H9 (cell line): ENCODE results near the gene ODF4. TPM values are rescaled to one million over a fixed set of nuclear protein-coding genes. Genes with fewer than 3 reads are reported as not detected.

Source experiments
- DNase-seq: peaks from one replicate; pipeline ENCODE4 v3.0.0-alpha.2; 2017
- H2AFZ ChIP-seq: one replicate; pipeline ENCODE4 v1.6.1; 2013; ENCODE audit warnings: mild to moderate bottlenecking, low read length, control low read depth, moderate library complexity
- H2AK5ac ChIP-seq: 2 replicates; pipeline ENCODE4 v1.6.1; 2013; ENCODE audit warnings: low read length, control low read depth, mixed read lengths; ENCODE audit not compliant: insufficient read length
- H2BK120ac ChIP-seq: one replicate; pipeline ENCODE4 v1.6.1; 2013; ENCODE audit warnings: low read depth, mild to moderate bottlenecking, low read length, control low read depth, inconsistent platforms; ENCODE audit not compliant: poor library complexity, severe bottlenecking
- H2BK12ac ChIP-seq: 2 replicates; pipeline ENCODE4 v1.6.1; 2013; ENCODE audit warnings: low read length, control low read depth, mixed read lengths, low read depth; ENCODE audit not compliant: insufficient read length
- H2BK15ac ChIP-seq: 2 replicates; pipeline ENCODE4 v1.6.1; 2013; ENCODE audit warnings: low read depth, low read length, control low read depth
- H2BK20ac ChIP-seq: one replicate; pipeline ENCODE4 v1.6.1; 2013; ENCODE audit warnings: low read depth, mild to moderate bottlenecking, low read length, control low read depth, inconsistent platforms; ENCODE audit not compliant: poor library complexity, severe bottlenecking
- H2BK5ac ChIP-seq: 2 replicates; pipeline ENCODE4 v1.6.1; 2013; ENCODE audit warnings: low read length, control low read depth, mixed read lengths; ENCODE audit not compliant: insufficient read length
- H3K14ac ChIP-seq: 2 replicates; pipeline ENCODE4 v1.6.1; 2013; ENCODE audit warnings: low read length, control low read depth; ENCODE audit not compliant: insufficient read depth
- H3K18ac ChIP-seq: 2 replicates; pipeline ENCODE4 v1.6.1; 2013; ENCODE audit warnings: low read depth, mild to moderate bottlenecking, mixed read lengths, low read length, control low read depth; ENCODE audit not compliant: insufficient read length
- H3K23ac ChIP-seq: 2 replicates; pipeline ENCODE4 v1.6.1; 2013; ENCODE audit warnings: low read length, control low read depth, mixed read lengths, low read depth; ENCODE audit not compliant: insufficient read length
- H3K23me2 ChIP-seq: 2 replicates; pipeline ENCODE4 v1.6.1; 2013; ENCODE audit warnings: low read depth, mild to moderate bottlenecking, mixed read lengths, low read length, control low read depth; ENCODE audit not compliant: insufficient read length, poor library complexity, severe bottlenecking
- H3K27ac ChIP-seq: 2 replicates; pipeline ENCODE4 v1.5.1; 2013; ENCODE audit warnings: low read length, control low read depth, mixed read lengths, low read depth; ENCODE audit not compliant: insufficient read length
- H3K27me3 ChIP-seq: 2 replicates; pipeline ENCODE4 v1.6.1; 2013; ENCODE audit warnings: low read length, control low read depth, inconsistent platforms; ENCODE audit not compliant: insufficient read depth
- H3K4ac ChIP-seq: 2 replicates; pipeline ENCODE4 v1.6.1; 2013; ENCODE audit warnings: low read depth, mild to moderate bottlenecking, control low read depth, inconsistent platforms, low read length, moderate library complexity
- H3K4me1 ChIP-seq: 2 replicates; pipeline ENCODE4 v1.6.1; 2013; ENCODE audit warnings: low read length, control low read depth, inconsistent platforms; ENCODE audit not compliant: insufficient read depth
- H3K4me2 ChIP-seq: 2 replicates; pipeline ENCODE4 v1.6.1; 2013; ENCODE audit warnings: low read length, control low read depth, mixed read lengths; ENCODE audit not compliant: insufficient read length, insufficient read depth
- H3K56ac ChIP-seq: 2 replicates; pipeline ENCODE4 v1.6.1; 2013; ENCODE audit warnings: low read depth, mild to moderate bottlenecking, mixed read lengths, low read length, control low read depth; ENCODE audit not compliant: insufficient read length
- H3K79me1 ChIP-seq: 2 replicates; pipeline ENCODE4 v1.6.1; 2013; ENCODE audit warnings: low read depth, mild to moderate bottlenecking, moderate library complexity, low read length, control low read depth, inconsistent platforms; ENCODE audit not compliant: insufficient read depth, poor library complexity, severe bottlenecking
- H3K79me2 ChIP-seq: 2 replicates; pipeline ENCODE4 v1.6.1; 2013; ENCODE audit warnings: low read length, control low read depth, inconsistent platforms; ENCODE audit not compliant: insufficient read depth
- H3K9ac ChIP-seq: 2 replicates; pipeline ENCODE4 v1.6.1; 2013; ENCODE audit warnings: low read length, control low read depth, mixed read lengths; ENCODE audit not compliant: insufficient read length; ENCODE audit errors: extremely low read depth
- H3K9me3 ChIP-seq: one replicate; pipeline ENCODE4 v1.6.1; 2013; ENCODE audit warnings: low read depth, low read length, inconsistent platforms; ENCODE audit not compliant: control insufficient read depth
- H3T11ph ChIP-seq: one replicate; pipeline ENCODE4 v1.6.1; 2013; ENCODE audit warnings: mild to moderate bottlenecking, low read length, control low read depth, inconsistent platforms
- H4K20me1 ChIP-seq: one replicate; pipeline ENCODE4 v1.6.1; 2013; ENCODE audit not compliant: control insufficient read depth, insufficient read length, insufficient read depth
- H4K5ac ChIP-seq: 2 replicates; pipeline ENCODE4 v1.6.1; 2013; ENCODE audit warnings: low read depth, mild to moderate bottlenecking, mixed read lengths, low read length, control low read depth; ENCODE audit not compliant: insufficient read length
- H4K8ac ChIP-seq: replicated peaks from 2 replicates; pipeline ENCODE4 v1.6.1; 2013; ENCODE audit warnings: low read length, control low read depth, mixed read lengths, low read depth; ENCODE audit not compliant: insufficient read length
- H4K91ac ChIP-seq: 2 replicates; pipeline ENCODE4 v1.6.1; 2013; ENCODE audit warnings: low read depth, mild to moderate bottlenecking, moderate library complexity, mixed read lengths, low read length, control low read depth; ENCODE audit not compliant: insufficient read length
- H3K27ac Mint-ChIP-seq, 3 experiments: 2 replicates in 2 of 3; 3 replicates in 1 of 3; pipeline ENCODE4 v1.8.0; 2020 to 2021; ENCODE audit warnings: mixed read lengths in 3 of 3, mild to moderate bottlenecking in 1 of 3, moderate library complexity in 1 of 3
- H3K27me3 Mint-ChIP-seq: 2 replicates; pipeline ENCODE4 v1.8.0; 2021; ENCODE audit warnings: low read depth, mild to moderate bottlenecking, moderate library complexity, mixed read lengths
- H3K36me3 Mint-ChIP-seq, 3 experiments: 2 replicates in 2 of 3; 3 replicates in 1 of 3; pipeline ENCODE4 v1.8.0; 2020 to 2021; ENCODE audit warnings: low read depth in 3 of 3, mixed read lengths in 3 of 3; ENCODE audit not compliant: insufficient read depth in 1 of 3
- H3K4me1 Mint-ChIP-seq, 2 experiments: 2 replicates each; pipeline ENCODE4 v1.8.0; 2020; ENCODE audit warnings: mixed read lengths in 2 of 2
- H3K4me3 Mint-ChIP-seq, 2 experiments: 2 replicates in 1 of 2; 3 replicates in 1 of 2; pipeline ENCODE4 v1.8.0; 2020 to 2021; ENCODE audit warnings: mild to moderate bottlenecking in 2 of 2, mixed read lengths in 2 of 2, moderate library complexity in 1 of 2
- H3K9me3 Mint-ChIP-seq, 2 experiments: 2 replicates in 1 of 2; 3 replicates in 1 of 2; pipeline ENCODE4 v1.8.0; 2020; ENCODE audit warnings: mild to moderate bottlenecking in 2 of 2, mixed read lengths in 2 of 2, moderate library complexity in 1 of 2
- WGBS: extraction: QIAGEN DNeasy Blood & Tissue Kit; methylation state at CpG from one replicate; pipeline ENCODE4 v1.1.7; 2013; ENCODE audit warnings: missing lambda C conversion rate, low lambda C conversion rate, mixed read lengths; ENCODE audit not compliant: insufficient read length; ENCODE audit errors: extremely low coverage; 5-methylcytosine and 5-hydroxymethylcytosine counted together
- total RNA-seq: library from RNA; stranded (reverse); gene quantifications from 2 replicates; pipeline ENCODE4 v1.2.1, GENCODE V29; 2021
- TF ChIP-seq, protein P1 (sequence below): fragments of 200-600 bp; sonication (generic); conservative IDR thresholded peaks from 3 replicates; pipeline ENCODE4 v1.8.0; 2021; ENCODE audit warnings: antibody characterized with exemption, mild to moderate bottlenecking

Gene ODF4
- total RNA-seq, 1 experiment from 2014 or later = not detected

DNA sequence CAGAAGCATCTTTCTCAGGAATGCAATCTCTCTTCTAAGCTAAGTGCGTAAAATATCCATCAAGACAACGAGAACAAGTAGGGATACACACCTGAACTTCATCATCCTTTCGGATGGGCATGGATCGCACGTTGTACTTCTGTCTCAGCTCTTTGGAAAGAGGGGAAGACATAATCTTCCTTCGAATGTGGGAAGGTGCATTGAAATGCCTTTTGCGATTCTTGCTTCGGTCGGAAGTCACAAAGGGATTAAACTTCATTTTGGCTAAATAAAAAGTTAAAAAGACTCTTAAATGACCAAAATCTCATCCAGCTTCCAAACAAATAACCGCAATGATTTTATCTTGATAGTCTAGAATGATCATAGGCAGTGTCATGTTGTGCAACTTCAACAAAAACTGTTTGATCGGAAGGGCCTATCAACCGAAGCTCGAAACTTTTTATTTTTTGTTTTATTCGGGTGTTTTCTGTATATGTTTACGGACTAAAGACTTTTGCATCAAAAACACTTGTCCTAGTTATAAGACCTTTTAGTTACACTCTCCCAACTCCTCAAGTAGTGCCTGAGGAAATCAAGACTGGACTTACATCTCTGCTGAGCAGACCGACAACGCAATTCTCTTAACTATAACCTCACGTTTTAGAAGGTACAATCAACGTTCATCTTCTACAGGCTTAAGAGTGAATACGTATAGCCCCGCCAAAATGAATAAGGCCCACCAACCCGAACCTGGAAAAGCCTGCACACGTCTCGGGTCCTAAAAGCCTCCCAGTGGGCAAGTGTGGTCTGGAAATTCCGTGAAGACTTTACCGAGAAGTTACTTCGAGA lies 42.6 kb downstream of the ODF4 start:
- Histone ChIP-seq H2BK20ac (no peak overlapping the region), H4K8ac (no peak overlapping the region), H3K18ac (peak overlapping the region; percentile 63), H4K91ac (no peak overlapping the region), H3K4me1 (no peaks in the 10 kb centered on the region; the same call in 1 of the 2 replicates), H3K27ac (peak overlapping the region; percentile 20), H2BK5ac (peak overlapping the region; percentile 69), H4K20me1 (no peaks in the 10 kb centered on the region), H3K4me2 (peak overlapping the region; percentile 96), H4K5ac (no peak overlapping the region), H2AFZ (no peak overlapping the region), H3K9me3 (no peaks in the 10 kb centered on the region), H3K56ac (no peak overlapping the region), H2BK12ac (no peak overlapping the region), H3K79me1 (no peaks in the 10 kb centered on the region), H3K9ac (peak overlapping the region; percentile 100), H2AK5ac (no peak overlapping the region), H3K27me3 (no peaks in the 10 kb centered on the region), H3K23ac (no peak overlapping the region), H3K79me2 (peaks cover 11% of the 10 kb centered on the region; the same call in 1 of the 2 replicates), H3K4ac (peak overlapping the region; percentile 84; the same call in 1 of the 2 replicates), H3K23me2 (peaks cover 6% of the 10 kb centered on the region), H3T11ph (no peak overlapping the region), H2BK15ac (no peak overlapping the region), H3K14ac (peak overlapping the region; percentile 93), H2BK120ac (no peak overlapping the region)
- H3K27ac Mint-ChIP-seq = peak overlapping the region; percentile 99 to 100 (median 99)
- H3K27me3 Mint-ChIP-seq = no peaks in the 10 kb centered on the region
- WGBS = no CpG with 5 or more reads among the region's 27 CpGs
- peaks cover 40 to 56% of the 10 kb centered on the region in 2 experiments for H3K4me1 Mint-ChIP-seq
- no peak for DNase-seq
- H3K4me3 Mint-ChIP-seq = peak overlapping the region; percentile 99 to 100
- TF ChIP-seq, protein P1, sequence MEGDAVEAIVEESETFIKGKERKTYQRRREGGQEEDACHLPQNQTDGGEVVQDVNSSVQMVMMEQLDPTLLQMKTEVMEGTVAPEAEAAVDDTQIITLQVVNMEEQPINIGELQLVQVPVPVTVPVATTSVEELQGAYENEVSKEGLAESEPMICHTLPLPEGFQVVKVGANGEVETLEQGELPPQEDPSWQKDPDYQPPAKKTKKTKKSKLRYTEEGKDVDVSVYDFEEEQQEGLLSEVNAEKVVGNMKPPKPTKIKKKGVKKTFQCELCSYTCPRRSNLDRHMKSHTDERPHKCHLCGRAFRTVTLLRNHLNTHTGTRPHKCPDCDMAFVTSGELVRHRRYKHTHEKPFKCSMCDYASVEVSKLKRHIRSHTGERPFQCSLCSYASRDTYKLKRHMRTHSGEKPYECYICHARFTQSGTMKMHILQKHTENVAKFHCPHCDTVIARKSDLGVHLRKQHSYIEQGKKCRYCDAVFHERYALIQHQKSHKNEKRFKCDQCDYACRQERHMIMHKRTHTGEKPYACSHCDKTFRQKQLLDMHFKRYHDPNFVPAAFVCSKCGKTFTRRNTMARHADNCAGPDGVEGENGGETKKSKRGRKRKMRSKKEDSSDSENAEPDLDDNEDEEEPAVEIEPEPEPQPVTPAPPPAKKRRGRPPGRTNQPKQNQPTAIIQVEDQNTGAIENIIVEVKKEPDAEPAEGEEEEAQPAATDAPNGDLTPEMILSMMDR = no peak
- no peaks in the 10 kb centered on the region; a peak in 1 of 5 replicates for H3K9me3 Mint-ChIP-seq
- H3K36me3 Mint-ChIP-seq = peaks cover 50 to 58% (median 58%) of the 10 kb centered on the region in 3 experiments
